Brain microvascular endothelial cell (primary cell): ENCODE measurements around the gene DOK3.

ENCODE experiments used
- DNase-seq: peaks from one replicate; pipeline ENCODE4 v3.0.0-alpha.2; 2020
- H3K27ac ChIP-seq: fragments of 250-450 bp; sonication (Bioruptor Pico); 2 replicates; pipeline ENCODE4 v1.5.1; 2020; ENCODE audit warnings: mild to moderate bottlenecking, moderate library complexity
- H3K27me3 ChIP-seq: fragments of 250-450 bp; sonication (Bioruptor Pico); replicated peaks from 2 replicates; pipeline ENCODE4 v1.5.1; 2020; ENCODE audit warnings: mild to moderate bottlenecking
- H3K36me3 ChIP-seq: fragments of 250-450 bp; sonication (Bioruptor Pico); replicated peaks from 2 replicates; pipeline ENCODE4 v1.5.1; 2020; ENCODE audit warnings: mild to moderate bottlenecking
- H3K4me3 ChIP-seq: 2 replicates; pipeline ENCODE4 v1.5.1; 2011; ENCODE audit warnings: low read depth, mild to moderate bottlenecking, control low read depth, low read length, moderate library complexity
- in situ Hi-C: cut with HindIII; loops from 2 replicates; pipeline ENCODE4 v1.10.0; 2017; ENCODE audit warnings: low sequenced_read_pairs, low pct_ligation_motif_present
- TF ChIP-seq, protein P1 (sequence below): IDR thresholded peaks from 2 replicates; pipeline ENCODE4 v1.5.1; 2011; ENCODE audit warnings: low read depth, mild to moderate bottlenecking, moderate library complexity, low read length, control low read depth, inconsistent platforms; ENCODE audit errors: missing control alignments

Gene DOK3

DNA sequence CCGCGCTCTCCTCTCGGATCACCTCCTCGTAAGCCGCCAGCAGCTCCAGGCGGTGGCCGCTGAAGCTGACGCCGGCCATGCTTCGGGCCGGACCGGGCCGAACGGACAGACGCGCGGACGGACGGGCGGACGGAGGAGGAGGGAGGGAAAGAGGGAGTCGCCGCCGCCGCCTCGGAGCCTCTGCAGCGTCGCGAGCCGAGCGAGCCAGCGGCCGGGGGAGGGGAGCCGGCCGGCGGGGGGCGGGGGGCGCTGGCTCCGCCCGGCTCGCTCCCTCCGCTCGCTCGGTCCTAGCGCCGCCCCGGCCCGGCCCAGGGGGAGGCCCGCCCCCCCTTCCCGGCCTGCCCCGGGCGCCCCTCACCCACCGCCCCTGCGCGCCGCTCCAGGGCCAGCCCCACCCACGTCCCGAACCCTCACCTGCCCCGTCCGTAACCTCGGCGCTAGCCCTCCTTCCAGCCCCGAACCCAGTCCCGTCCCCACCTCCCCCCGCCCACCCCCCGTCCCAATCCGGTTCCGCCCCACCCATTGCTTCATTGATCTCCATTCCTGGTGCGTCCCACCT, 36.1 kb downstream of the DOK3 start, which contains the start of gene DBN1:
Gene DBN1 (minus strand): TSS at position 192 of the 559 bp plus-strand sequence. CDS start 113 bp downstream, at position 79.
- in situ Hi-C loops, result no loop called here
- Histone ChIP-seq H3K36me3 (peaks cover 19% of the 10 kb centered on the region), H3K4me3 (peak within 1 kb of the TSS; percentile 90), H3K27ac (peak within 1 kb of the TSS; percentile 73), H3K27me3 (no peaks in the 10 kb centered on the region)
- TF ChIP-seq, protein P1, sequence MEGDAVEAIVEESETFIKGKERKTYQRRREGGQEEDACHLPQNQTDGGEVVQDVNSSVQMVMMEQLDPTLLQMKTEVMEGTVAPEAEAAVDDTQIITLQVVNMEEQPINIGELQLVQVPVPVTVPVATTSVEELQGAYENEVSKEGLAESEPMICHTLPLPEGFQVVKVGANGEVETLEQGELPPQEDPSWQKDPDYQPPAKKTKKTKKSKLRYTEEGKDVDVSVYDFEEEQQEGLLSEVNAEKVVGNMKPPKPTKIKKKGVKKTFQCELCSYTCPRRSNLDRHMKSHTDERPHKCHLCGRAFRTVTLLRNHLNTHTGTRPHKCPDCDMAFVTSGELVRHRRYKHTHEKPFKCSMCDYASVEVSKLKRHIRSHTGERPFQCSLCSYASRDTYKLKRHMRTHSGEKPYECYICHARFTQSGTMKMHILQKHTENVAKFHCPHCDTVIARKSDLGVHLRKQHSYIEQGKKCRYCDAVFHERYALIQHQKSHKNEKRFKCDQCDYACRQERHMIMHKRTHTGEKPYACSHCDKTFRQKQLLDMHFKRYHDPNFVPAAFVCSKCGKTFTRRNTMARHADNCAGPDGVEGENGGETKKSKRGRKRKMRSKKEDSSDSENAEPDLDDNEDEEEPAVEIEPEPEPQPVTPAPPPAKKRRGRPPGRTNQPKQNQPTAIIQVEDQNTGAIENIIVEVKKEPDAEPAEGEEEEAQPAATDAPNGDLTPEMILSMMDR, result no peak
- DNase-seq, result peak; percentile 16

DNA sequence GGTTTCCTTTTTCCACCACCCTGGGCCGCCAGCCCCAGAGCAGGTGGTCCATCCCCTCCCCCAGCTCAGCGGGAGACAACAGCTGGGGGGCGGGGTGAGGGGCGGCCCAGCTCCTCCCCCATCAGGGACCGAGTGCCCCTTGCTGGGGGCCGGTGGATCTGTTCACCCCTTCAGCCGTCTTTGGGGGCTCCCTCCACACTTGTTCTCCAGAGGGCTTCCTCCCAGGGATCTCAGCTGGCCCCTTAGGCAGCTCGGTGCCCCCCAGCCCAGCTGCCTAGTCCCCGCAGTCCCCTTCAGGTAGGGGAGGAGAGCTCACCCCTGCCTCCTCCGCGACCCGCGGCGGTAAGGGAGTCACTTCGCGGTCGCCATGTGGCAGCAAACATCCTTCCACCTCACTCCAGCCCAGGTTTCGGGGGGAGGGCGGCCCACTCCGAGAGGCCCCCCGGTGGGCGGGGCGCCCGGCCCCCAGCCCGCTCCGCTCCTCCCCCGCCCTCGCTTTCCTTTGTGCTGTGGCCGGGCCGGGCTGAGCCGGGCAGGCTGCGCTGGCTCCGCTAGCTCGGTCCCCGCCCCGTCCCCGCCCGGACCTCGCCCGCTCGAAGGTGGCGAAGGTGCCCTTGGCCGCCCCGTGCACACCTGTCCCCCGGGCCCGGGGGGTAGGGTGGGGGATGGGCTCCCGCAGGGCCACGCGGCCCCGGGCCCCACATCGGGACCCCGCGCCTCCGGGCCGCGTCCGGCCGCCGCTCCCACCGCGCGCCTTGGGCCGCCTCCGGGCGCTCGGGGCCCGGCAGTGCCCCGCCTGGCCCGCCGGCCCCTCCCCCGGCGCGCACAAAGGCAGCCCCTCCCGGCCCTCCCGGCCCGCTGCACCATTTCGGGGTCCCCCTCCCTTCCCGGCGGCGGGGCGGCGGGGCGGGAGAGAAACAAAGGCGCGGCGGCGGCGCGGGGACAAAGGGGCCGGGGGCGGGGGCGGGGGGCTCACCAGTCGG, 36.9 kb downstream of the DOK3 start:
- H3K27me3 ChIP-seq, result no peaks in the 10 kb centered on the region
- H3K27ac ChIP-seq, result peak overlapping the region; percentile 73
- TF ChIP-seq, protein P1, result no peak
- H3K36me3 ChIP-seq, result peaks cover 26% of the 10 kb centered on the region
- in situ Hi-C loops, result no loop called here
- no peak for DNase-seq
- peak overlapping the region; percentile 90 for H3K4me3 ChIP-seq

DNA sequence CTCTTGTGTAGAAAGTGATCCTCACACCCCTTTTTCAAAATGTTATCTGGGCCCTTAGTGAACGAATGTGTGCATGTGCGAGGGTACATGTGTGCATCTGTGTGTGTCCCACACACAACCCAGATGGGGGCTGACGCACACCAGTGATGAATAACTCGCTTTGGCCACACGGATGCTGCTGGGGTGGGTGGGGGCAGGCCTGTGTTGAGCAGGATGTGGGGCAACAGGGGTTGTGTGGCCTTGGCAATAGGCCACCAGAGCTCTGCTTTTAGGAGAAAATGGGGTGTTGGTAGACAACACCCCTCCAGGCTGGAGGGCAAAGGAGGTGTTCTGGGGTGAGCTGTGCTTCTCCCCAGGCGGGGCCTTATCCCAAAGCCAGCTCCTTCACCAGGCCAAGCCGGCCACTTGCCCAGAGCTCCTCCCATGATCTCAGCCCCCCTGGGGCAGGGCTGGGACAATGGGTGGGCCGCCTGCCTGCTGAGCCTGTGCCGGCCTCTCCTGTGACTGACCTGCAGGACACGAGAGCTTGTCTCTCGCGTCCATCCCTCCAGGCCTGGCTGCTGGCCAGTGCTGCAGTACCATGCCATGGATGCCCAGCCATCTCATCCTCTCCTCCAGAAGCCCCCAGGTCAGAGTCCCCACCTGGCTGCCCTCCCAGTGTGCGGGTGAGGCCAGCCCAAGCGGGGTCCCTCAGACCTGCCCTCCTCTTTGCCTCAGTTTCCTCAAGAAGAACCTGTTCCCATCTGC, 37.8 kb downstream of the DOK3 start:
- Histone ChIP-seq H3K36me3 (peaks cover 35% of the 10 kb centered on the region), H3K27ac (peak overlapping the region; percentile 73), H3K4me3 (peak overlapping the region; percentile 90), H3K27me3 (no peaks in the 10 kb centered on the region)
- peak; percentile 68 for DNase-seq
- TF ChIP-seq, protein P1, result no peak
- in situ Hi-C loops, result no loop called here

DNA sequence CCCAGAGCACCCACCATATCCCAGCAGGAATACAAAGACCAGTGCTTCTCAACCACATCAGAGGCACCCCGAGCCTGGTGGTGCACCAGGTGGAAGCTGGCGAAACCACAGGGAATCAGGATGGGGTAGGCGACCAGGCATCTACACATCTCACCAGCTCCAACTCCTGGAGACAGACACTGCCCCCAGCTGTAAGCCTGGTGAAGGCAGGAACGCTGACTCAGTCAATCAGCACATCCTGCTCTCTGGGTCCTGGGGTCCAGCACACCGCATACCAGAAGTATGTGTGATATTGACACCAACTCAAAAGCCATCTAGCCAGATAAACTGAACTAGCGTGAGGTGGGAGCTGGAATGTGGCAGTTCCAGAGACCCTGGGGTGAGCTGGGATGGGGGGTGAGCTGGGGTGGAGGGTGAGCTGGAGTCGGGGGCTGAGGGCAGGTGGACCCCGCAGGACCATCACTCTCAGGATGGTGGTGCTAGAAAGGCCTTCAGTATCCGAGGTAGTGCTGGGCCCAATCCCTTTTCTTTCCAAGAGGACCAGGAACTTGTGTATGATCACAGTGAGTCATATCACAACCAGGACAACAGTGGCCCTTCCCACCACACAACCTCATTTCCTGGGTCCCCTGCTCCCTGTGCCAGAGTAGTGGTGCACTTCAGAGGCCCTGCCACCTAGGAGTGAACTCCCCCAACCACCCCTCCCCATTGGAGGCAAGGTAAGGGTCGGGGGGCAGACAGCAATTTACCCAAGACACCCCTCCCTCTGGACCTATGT, 38.7 kb downstream of the DOK3 start:
- DNase-seq, result peak; percentile 74
- no peaks in the 10 kb centered on the region for H3K27me3 ChIP-seq
- peaks cover 44% of the 10 kb centered on the region for H3K36me3 ChIP-seq
- TF ChIP-seq, protein P1, result no peak
- H3K4me3 ChIP-seq, result peak overlapping the region; percentile 90
- peak overlapping the region; percentile 73 for H3K27ac ChIP-seq
- in situ Hi-C loops, result no loop called here
